ENCODE results near the gene HCAR3. TPM values are rescaled to one million over a fixed set of nuclear protein-coding genes. Genes with fewer than 3 reads are reported as not detected.

Gene HCAR3
- total RNA-seq, 1 experiment from 2014 or later, result not detected

- DNase-seq (ENCODE audit: low read depth), result peak; percentile 59
Measured at GRCh38 chr12:122669397-122670070, 47.1 kb downstream of the HCAR3 start.

DNA sequence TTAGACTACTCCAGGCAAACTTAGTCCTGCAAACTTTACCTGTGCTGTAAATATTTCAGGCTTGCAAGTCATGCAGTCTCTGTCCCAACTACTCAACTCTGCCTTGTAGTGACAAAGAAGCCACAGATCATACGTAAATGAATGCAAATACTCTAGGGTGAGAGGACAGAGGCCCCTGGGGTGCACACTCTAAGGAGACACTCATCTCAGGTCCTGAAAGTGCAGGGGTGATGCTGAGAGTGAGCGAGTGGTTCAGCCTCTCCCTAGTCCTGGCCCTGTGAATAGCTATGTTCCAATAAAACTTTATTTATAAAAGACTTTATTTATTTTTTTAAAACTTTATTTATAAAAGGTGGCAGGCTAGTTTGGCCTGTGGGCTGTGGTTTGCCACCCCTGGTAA lies 48.3 kb downstream of the HCAR3 start:
- DNase-seq (ENCODE audit: low read depth), result no peak

GRCh38 chr12:122665759-122666158 lies 50.9 kb downstream of the HCAR3 start:
- no peak for DNase-seq (ENCODE audit: low read depth)

DNA sequence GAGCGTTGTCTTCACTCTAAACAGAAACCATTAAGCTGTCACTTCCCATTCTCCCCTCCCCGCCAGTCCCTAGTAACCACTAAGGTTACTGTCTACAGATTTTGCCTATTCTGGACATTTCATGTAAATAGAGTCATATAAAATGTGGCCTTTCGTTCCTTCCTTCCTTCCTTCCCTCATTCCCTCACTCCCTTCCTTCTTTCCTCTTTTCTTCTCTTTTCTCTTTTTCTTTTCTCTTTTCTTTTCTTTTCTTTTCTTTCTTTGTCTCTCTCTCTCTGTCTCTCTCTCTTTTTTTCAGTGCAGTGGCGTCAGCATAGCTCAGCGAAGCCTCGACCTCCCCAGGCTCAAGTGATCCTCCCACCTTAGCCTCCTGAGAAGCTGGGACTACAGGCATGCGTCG lies 51.3 kb downstream of the HCAR3 start:
- DNase-seq (ENCODE audit: low read depth), result no peak

Other genes starting within 250 kb of the HCAR3 start
- gene ZCCHC8, start 215.9 kb downstream of the HCAR3 start, total RNA-seq (2014; rRNA removed), result 14.6 and 15.1 TPM in 2 replicates
- gene RSRC2, start 189.9 kb downstream of the HCAR3 start, total RNA-seq (2014; rRNA removed), result 50.9 and 52.0 TPM in 2 replicates
- 39.7 and 41.7 TPM in 2 replicates for gene KNTC1, start 189.6 kb downstream of the HCAR3 start, total RNA-seq (2014; rRNA removed)
- gene HCAR2, start 13.5 kb downstream of the HCAR3 start, total RNA-seq (2014; rRNA removed), result not detected in 2 replicates
- gene HCAR1, start 14.0 kb upstream of the HCAR3 start, total RNA-seq (2014; rRNA removed), result not detected in 2 replicates
- gene DENR, start 36.0 kb upstream of the HCAR3 start, total RNA-seq (2014; rRNA removed), result 46.4 and 48.8 TPM in 2 replicates
- 0.38 and 0.40 TPM in 2 replicates for gene CCDC62, start 57.8 kb upstream of the HCAR3 start, total RNA-seq (2014; rRNA removed)
- 14.1 and 15.6 TPM in 2 replicates for gene HIP1R, start 118.6 kb upstream of the HCAR3 start, total RNA-seq (2014; rRNA removed)
- gene VPS37B, start 179.3 kb upstream of the HCAR3 start, total RNA-seq (2014; rRNA removed), result 62.8 and 66.0 TPM in 2 replicates
- 4.6 and 7.8 TPM in 2 replicates for gene ABCB9, start 249.7 kb upstream of the HCAR3 start, total RNA-seq (2014; rRNA removed)